ENCODE data around the gene DLG1.

- TF ChIP-seq CTCF (IDR thresholded peaks at IDR 0.05) (no peak), EZH2 (IDR thresholded peaks at IDR 0.05) (no peak), EZH2phosphoT487 (IDR thresholded peaks at IDR 0.05) (no peak)
Measured at GRCh38 chr3:197103766-197104165, 194.6 kb downstream of the DLG1 start.

Measured in neural progenitor cell (in vitro differentiated cells).